Mesenchymal stem cell (in vitro differentiated cells and primary cell): ENCODE results near the gene ABLIM2.

Experiments
- DNase-seq: peaks from one replicate; pipeline ENCODE4 v3.0.0-alpha.2; 2013
- H2AFZ ChIP-seq: one replicate; pipeline ENCODE4 v1.6.1; 2013; ENCODE audit warnings: low read depth, mild to moderate bottlenecking, control low read depth, inconsistent platforms, low read length, moderate library complexity
- H2AK5ac ChIP-seq: 2 replicates; pipeline ENCODE4 v1.6.1; 2013; ENCODE audit warnings: low read length, moderate library complexity, mild to moderate bottlenecking, inconsistent platforms; ENCODE audit not compliant: severe bottlenecking
- H2BK120ac ChIP-seq: one replicate; pipeline ENCODE4 v1.6.1; 2013; ENCODE audit warnings: low read depth, mild to moderate bottlenecking, inconsistent platforms, low read length, moderate library complexity
- H2BK12ac ChIP-seq, 2 experiments: one replicate each; pipeline ENCODE4 v1.6.1; 2013; ENCODE audit warnings: inconsistent platforms in 2 of 2, low read length in 2 of 2, mild to moderate bottlenecking in 2 of 2, moderate library complexity in 2 of 2, control low read depth in 1 of 2
- H2BK15ac ChIP-seq: one replicate; pipeline ENCODE4 v1.6.1; 2013; ENCODE audit warnings: mild to moderate bottlenecking, low read depth, inconsistent platforms; ENCODE audit not compliant: poor library complexity, severe bottlenecking
- H2BK5ac ChIP-seq: 2 replicates; pipeline ENCODE4 v1.6.1; 2013; ENCODE audit warnings: low read depth, mild to moderate bottlenecking, low read length, control low read depth, inconsistent platforms; ENCODE audit not compliant: poor library complexity, severe bottlenecking
- H3K14ac ChIP-seq, 2 experiments: one replicate each; pipeline ENCODE4 v1.6.1; 2013; ENCODE audit warnings: inconsistent platforms in 2 of 2, low read length in 2 of 2, control low read depth in 1 of 2, mild to moderate bottlenecking in 1 of 2, moderate library complexity in 1 of 2
- H3K18ac ChIP-seq, 2 experiments: one replicate each; pipeline ENCODE4 v1.6.1; 2013; ENCODE audit warnings: inconsistent platforms in 2 of 2, low read length in 2 of 2, control low read depth in 1 of 2, low read depth in 1 of 2, mild to moderate bottlenecking in 1 of 2
- H3K23ac ChIP-seq, 2 experiments: one replicate each; pipeline ENCODE4 v1.6.1; 2013; ENCODE audit warnings: inconsistent platforms in 2 of 2, low read length in 2 of 2, mild to moderate bottlenecking in 2 of 2, moderate library complexity in 2 of 2, control low read depth in 1 of 2
- H3K27ac ChIP-seq: 2 replicates; pipeline ENCODE4 v1.5.1; 2013; ENCODE audit warnings: mild to moderate bottlenecking, moderate library complexity, low read length, control low read depth, inconsistent platforms; ENCODE audit not compliant: poor library complexity, severe bottlenecking
- H3K27me3 ChIP-seq, 2 experiments: 2 replicates each; pipeline versions ENCODE4 v1.6.1 to v1.7.0; 2013; ENCODE audit warnings: low read length in 2 of 2, mild to moderate bottlenecking in 2 of 2, moderate library complexity in 2 of 2, control low read depth in 1 of 2, inconsistent platforms in 1 of 2; ENCODE audit not compliant: control insufficient read depth in 1 of 2, insufficient read depth in 1 of 2
- H3K36me3 ChIP-seq, 2 experiments: 2 replicates each; pipeline versions ENCODE4 v1.6.1 to v1.7.0; 2013; ENCODE audit warnings: low read length in 2 of 2, control low read depth in 1 of 2, inconsistent platforms in 1 of 2, low read depth in 1 of 2, mild to moderate bottlenecking in 1 of 2; ENCODE audit not compliant: insufficient read depth in 2 of 2, control insufficient read depth in 1 of 2
- H3K4ac ChIP-seq, 2 experiments: one replicate each; pipeline ENCODE4 v1.6.1; 2013; ENCODE audit warnings: inconsistent platforms in 2 of 2, low read length in 2 of 2, mild to moderate bottlenecking in 2 of 2, moderate library complexity in 2 of 2, control low read depth in 1 of 2, low read depth in 1 of 2
- H3K4me1 ChIP-seq: 2 replicates; pipeline ENCODE4 v1.6.1; 2013; ENCODE audit warnings: low read depth, low read length, control low read depth; ENCODE audit not compliant: control insufficient read depth, insufficient read depth
- H3K4me2 ChIP-seq: 2 replicates; pipeline ENCODE4 v1.6.1; 2013; ENCODE audit warnings: low read length, mild to moderate bottlenecking, inconsistent platforms; ENCODE audit not compliant: poor library complexity, severe bottlenecking
- H3K4me3 ChIP-seq, 2 experiments: 2 replicates each; pipeline versions ENCODE4 v1.5.1 to v1.7.0; 2013; ENCODE audit warnings: low read length in 2 of 2, mild to moderate bottlenecking in 2 of 2, control low read depth in 1 of 2, low read depth in 1 of 2; ENCODE audit not compliant: insufficient read depth in 1 of 2
- H3K79me1 ChIP-seq: replicated peaks from 2 replicates; pipeline ENCODE4 v1.6.1; 2013; ENCODE audit warnings: mild to moderate bottlenecking, control low read depth, low read length, inconsistent platforms; ENCODE audit not compliant: poor library complexity, severe bottlenecking
- H3K9ac ChIP-seq: 2 replicates; pipeline ENCODE4 v1.7.0; 2013; ENCODE audit warnings: mild to moderate bottlenecking, low read length, moderate library complexity
- H3K9me3 ChIP-seq: 2 replicates; pipeline ENCODE4 v1.7.0; 2013; ENCODE audit warnings: mild to moderate bottlenecking, low read length; ENCODE audit not compliant: control insufficient read depth
- H4K8ac ChIP-seq: one replicate; pipeline ENCODE4 v1.6.1; 2013; ENCODE audit warnings: inconsistent platforms, mild to moderate bottlenecking, low read length, moderate library complexity
- H4K91ac ChIP-seq: one replicate; pipeline ENCODE4 v1.6.1; 2013; ENCODE audit warnings: mild to moderate bottlenecking, low read length, inconsistent platforms
- WGBS: methylation state at CpG from one replicate; pipeline ENCODE4 v1.1.7; 2013; ENCODE audit warnings: mixed read lengths; 5-methylcytosine and 5-hydroxymethylcytosine counted together

The ABLIM2 gene

GRCh38 chr4:8108991-8109390, 49.6 kb downstream of the ABLIM2 start:
- H2BK120ac ChIP-seq = no peak overlapping the region
- H2AFZ ChIP-seq = no peak overlapping the region
- H2AK5ac ChIP-seq = no peak overlapping the region
- peaks cover 20% of the 10 kb centered on the region for H3K4me1 ChIP-seq
- no peak overlapping the region for H3K4ac ChIP-seq
- H3K18ac ChIP-seq = no peak overlapping the region
- no peak for DNase-seq
- H2BK15ac ChIP-seq = no peak overlapping the region
- H2BK5ac ChIP-seq = no peak overlapping the region
- no peak overlapping the region for H3K4me2 ChIP-seq
- H3K23ac ChIP-seq = no peak overlapping the region
- 83% methylated on average over 14 of the region's 14 CpGs for WGBS
- no peak overlapping the region for H4K91ac ChIP-seq
- H2BK12ac ChIP-seq = no peak overlapping the region
- no peak overlapping the region for H3K14ac ChIP-seq
- no peak overlapping the region for H4K8ac ChIP-seq
- no peak overlapping the region for H3K27ac ChIP-seq
- no peaks in the 10 kb centered on the region for H3K36me3 ChIP-seq
- H3K9me3 ChIP-seq = peaks cover 5% of the 10 kb centered on the region
- no peak overlapping the region for H3K4me3 ChIP-seq
- H3K27me3 ChIP-seq = peaks cover 78 to 93% of the 10 kb centered on the region in 2 experiments
- no peak overlapping the region for H3K9ac ChIP-seq
- no peaks in the 10 kb centered on the region for H3K79me1 ChIP-seq

DNA sequence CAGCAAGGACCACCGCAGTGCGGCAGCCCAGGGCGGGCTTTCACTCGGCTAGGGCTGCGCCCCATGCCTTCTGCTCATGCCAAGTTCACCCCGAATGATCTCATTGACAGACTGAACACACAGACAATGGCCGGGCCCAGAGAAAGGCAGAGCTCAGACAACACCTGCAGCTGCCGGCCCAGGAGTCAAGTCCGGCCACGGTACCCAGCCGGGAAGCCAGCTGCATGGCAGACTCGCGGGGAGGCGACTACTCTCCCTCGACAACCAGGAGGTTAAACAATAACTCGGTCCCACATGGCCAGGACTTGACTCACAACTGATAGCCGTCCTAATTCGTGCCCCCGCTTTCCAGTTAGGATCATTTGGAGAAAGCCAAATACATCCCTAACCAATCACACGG, 50.4 kb downstream of the ABLIM2 start:
- no peak overlapping the region for H3K27ac ChIP-seq
- WGBS = 88% methylated on average over 20 of the region's 20 CpGs
- H2AK5ac ChIP-seq = no peak overlapping the region
- no peak overlapping the region for H2BK120ac ChIP-seq
- no peak overlapping the region for H4K8ac ChIP-seq
- no peak overlapping the region for H2BK15ac ChIP-seq
- H3K18ac ChIP-seq = no peak overlapping the region
- H3K4me1 ChIP-seq = peaks cover 20% of the 10 kb centered on the region
- H3K79me1 ChIP-seq = no peaks in the 10 kb centered on the region
- DNase-seq = no peak
- H3K9me3 ChIP-seq = peaks cover 5% of the 10 kb centered on the region
- no peak overlapping the region for H3K23ac ChIP-seq
- H2BK12ac ChIP-seq = no peak overlapping the region
- H2BK5ac ChIP-seq = no peak overlapping the region
- peaks cover 81 to 94% of the 10 kb centered on the region in 2 experiments for H3K27me3 ChIP-seq
- H3K4me3 ChIP-seq = no peak overlapping the region
- H3K36me3 ChIP-seq = no peaks in the 10 kb centered on the region
- H3K4me2 ChIP-seq = no peak overlapping the region
- H3K9ac ChIP-seq = no peak overlapping the region
- no peak overlapping the region for H4K91ac ChIP-seq
- no peak overlapping the region for H3K14ac ChIP-seq
- no peak overlapping the region for H2AFZ ChIP-seq
- no peak overlapping the region for H3K4ac ChIP-seq

GRCh38 chr4:8107146-8107657, 51.4 kb downstream of the ABLIM2 start:
- Histone ChIP-seq H3K36me3 (no peaks in the 10 kb centered on the region), H3K4me3 (no peak overlapping the region)
- 82% methylated on average over 10 of the region's 11 CpGs for WGBS

DNA sequence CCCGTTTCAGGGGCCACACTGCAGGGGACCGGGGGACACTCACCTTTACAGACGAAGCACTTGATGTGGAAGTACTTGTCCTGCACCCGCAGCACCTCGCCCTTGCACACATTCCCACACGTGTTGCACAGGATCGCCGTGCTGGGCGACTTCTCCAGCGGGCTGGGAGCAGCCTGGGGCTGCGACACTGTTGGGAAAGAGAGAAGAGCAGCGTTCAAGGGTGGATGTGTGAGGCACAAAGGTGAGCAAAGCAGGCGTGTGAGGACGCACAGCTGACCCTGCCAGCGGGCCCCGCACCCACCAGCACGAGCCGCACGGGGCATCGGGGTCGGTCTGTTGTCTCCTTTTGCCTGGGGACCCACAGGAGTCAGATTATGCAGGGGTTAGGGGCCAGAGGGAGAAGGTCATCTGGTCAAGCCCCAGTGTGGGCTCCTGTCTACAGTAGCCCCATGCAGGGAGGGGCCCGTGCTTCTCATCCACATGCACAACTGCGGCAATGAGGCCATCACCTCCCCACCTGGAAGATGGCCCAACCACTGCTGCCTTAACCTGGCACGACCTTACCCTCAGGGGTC, 52.1 kb downstream of the ABLIM2 start:
- H3K36me3 ChIP-seq = no peaks in the 10 kb centered on the region
- no peak overlapping the region for H2BK15ac ChIP-seq
- no peak overlapping the region for H3K27ac ChIP-seq
- no peak overlapping the region for H2AFZ ChIP-seq
- no peak for DNase-seq
- no peak overlapping the region for H2BK5ac ChIP-seq
- H3K4ac ChIP-seq = no peak overlapping the region
- H3K27me3 ChIP-seq = peaks cover 92 to 96% of the 10 kb centered on the region in 2 experiments
- H4K91ac ChIP-seq = no peak overlapping the region
- no peaks in the 10 kb centered on the region for H3K79me1 ChIP-seq
- H3K4me3 ChIP-seq = no peak overlapping the region
- H2BK12ac ChIP-seq = no peak overlapping the region
- H2BK120ac ChIP-seq = no peak overlapping the region
- H3K4me1 ChIP-seq = peaks cover 20% of the 10 kb centered on the region
- no peak overlapping the region for H3K18ac ChIP-seq
- H3K14ac ChIP-seq = no peak overlapping the region
- no peak overlapping the region for H4K8ac ChIP-seq
- 87% methylated on average over 24 of the region's 24 CpGs for WGBS
- no peak overlapping the region for H2AK5ac ChIP-seq
- H3K9ac ChIP-seq = no peak overlapping the region
- H3K9me3 ChIP-seq = peaks cover 5% of the 10 kb centered on the region
- no peak overlapping the region for H3K4me2 ChIP-seq
- no peak overlapping the region for H3K23ac ChIP-seq

More at GRCh38 chr4:8107146-8107657, 51.4 kb downstream of the ABLIM2 start:
- Histone ChIP-seq H4K91ac (no peak overlapping the region), H2BK12ac (no peak overlapping the region), H2BK120ac (no peak overlapping the region), H3K27ac (no peak overlapping the region), H2BK15ac (no peak overlapping the region), H3K4me1 (peaks cover 20% of the 10 kb centered on the region), H3K27me3 (peaks cover 86 to 94% of the 10 kb centered on the region in 2 experiments), H3K4me2 (no peak overlapping the region), H3K23ac (no peak overlapping the region), H3K4ac (no peak overlapping the region), H3K14ac (no peak overlapping the region), H4K8ac (no peak overlapping the region), H3K18ac (peak overlapping the region in 1 of 2 experiments; percentile 10), H2AFZ (no peak overlapping the region), H2BK5ac (no peak overlapping the region), H2AK5ac (no peak overlapping the region), H3K9ac (no peak overlapping the region), H3K79me1 (no peaks in the 10 kb centered on the region), H3K9me3 (peaks cover 5% of the 10 kb centered on the region)
- DNase-seq = no peak
